GM21786 (cell line): ENCODE measurements around the gene SPAG7.
"Not testable (repeated sequence)": the region's sequence is repeated elsewhere in the genome, so short reads cannot be mapped to it uniquely, and the experiment has no call there.

Experiments
- ATAC-seq: cut with Tn5 transposase; IDR thresholded peaks from one replicate; pipeline ENCODE4 v1.9.1; 2021; ENCODE audit not compliant: unreplicated experiment

The SPAG7 gene

DNA sequence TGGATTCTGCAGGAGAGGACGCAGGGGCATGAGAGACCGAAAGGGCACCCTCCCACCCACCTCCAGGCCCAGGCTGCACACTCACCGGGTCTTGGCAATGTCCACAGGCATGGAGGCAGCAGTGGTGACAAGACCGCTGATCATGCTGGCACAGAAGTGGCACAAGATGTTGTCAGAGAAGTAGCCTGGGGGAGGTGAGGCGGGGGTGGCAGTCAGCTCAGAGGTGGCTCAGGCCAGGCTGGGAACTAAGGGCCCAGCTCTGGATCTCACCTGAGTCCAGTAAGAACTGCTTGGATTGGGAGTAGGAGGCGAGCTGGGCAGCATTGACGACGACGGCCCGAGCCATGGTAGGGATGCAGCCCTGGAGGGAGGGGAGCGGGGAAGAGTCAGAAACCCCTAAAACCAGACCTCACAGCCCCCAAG, 29.5 kb downstream of the SPAG7 start:
- ATAC-seq = no peak

GRCh38 chr17:4937553-4937952, 30.1 kb downstream of the SPAG7 start:
- no peak for ATAC-seq

GRCh38 chr17:4936436-4936835, 31.2 kb downstream of the SPAG7 start:
- ATAC-seq = no peak

GRCh38 chr17:4935650-4936049, 32.0 kb downstream of the SPAG7 start:
- ATAC-seq = no peak

- ATAC-seq = no peak
Measured at GRCh38 chr17:4934173-4934979, 33.2 kb downstream of the SPAG7 start.

DNA sequence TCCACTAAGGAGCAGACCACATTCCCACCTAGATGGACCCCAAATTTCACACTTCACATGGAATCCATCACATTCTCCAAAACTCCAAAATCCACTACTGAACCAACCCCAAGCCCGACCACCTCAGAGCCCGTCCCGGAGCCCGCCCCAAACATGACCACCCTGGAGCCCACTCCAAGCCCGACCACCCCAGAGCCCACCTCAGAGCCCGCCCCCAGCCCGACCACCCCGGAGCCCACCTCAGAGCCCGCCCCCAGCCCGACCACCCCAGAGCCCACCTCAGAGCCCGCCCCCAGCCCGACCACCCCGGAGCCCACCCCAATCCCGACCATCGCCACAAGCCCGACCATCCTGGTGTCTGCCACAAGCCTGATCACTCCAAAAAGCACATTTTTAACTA, 34.0 kb downstream of the SPAG7 start:
- ATAC-seq = no peak

DNA sequence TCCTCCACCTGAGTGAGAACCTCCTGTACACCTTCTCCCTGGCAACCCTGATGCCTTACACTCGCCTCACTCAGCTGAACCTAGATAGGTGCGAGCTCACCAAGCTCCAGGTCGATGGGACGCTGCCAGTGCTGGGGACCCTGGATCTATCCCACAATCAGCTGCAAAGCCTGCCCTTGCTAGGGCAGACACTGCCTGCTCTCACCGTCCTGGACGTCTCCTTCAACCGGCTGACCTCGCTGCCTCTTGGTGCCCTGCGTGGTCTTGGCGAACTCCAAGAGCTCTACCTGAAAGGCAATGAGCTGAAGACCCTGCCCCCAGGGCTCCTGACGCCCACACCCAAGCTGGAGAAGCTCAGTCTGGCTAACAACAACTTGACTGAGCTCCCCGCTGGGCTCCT, 34.9 kb downstream of the SPAG7 start:
- ATAC-seq = no peak

DNA sequence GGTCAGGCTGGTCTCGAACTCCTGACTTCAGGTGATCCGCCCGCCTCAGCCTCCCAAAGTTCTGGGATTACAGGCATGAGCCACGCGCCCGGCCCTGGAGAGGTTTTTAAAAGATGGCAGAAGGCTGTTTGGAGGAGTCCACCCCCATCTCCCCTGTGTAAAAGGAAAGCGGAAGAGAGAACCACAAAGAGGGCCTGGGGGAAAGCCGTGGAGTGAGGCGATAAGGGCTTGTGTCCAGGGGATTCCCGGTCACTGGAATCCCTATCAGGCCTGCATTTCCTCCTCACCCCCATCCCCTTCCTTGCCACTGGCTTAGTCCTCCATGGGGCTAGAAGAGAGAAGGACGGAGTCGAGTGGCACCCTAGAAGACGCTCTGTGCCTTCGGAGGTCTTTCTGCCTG, 35.7 kb downstream of the SPAG7 start, which contains the start of gene GP1BA:
Gene GP1BA, plus strand, starts transcription at position 315 of the 400 bp plus-strand sequence. CDS start 328 bp downstream, outside the sequence.
- no peak for ATAC-seq

GRCh38 chr17:4928881-4929280, 38.7 kb downstream of the SPAG7 start:
- ATAC-seq = no peak

DNA sequence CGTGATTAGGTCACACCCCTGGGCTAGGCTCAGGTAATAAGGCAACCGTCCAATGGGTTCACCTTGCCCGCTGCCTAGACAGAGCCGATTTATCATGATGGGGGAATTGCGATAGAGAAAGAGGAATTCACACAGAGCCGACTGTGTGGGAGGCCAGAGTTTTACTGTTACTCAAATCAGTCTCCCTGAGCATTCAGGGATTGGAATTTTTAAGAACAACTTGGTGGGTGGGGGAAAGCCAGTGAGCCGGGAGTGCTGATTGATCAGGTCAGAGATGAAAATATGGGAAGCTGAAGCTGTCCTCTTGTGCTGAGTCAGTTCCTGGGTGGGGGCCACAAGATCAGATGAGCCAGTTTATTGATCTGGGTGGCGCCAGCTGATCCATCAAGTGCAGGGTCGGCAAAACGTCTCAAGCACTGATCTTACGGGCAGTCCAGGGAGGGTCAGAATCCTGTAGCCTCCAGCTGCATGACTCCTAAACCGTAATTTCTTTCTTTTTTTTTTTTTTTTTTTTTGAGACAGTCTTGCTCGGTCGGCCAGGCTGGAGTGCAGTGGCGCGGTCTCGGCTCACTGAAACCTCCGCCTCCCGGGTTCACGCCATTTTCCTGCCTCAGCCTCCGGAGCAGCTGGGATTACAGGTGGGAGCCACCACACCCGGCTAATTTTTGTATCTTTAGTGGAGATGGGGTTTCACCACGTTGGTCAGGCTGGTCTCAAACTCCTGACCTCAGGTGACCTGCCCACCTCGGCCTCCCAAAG, 40.9 kb downstream of the SPAG7 start:
- ATAC-seq = not testable (repeated sequence)

- no peak for ATAC-seq
Measured at GRCh38 chr17:4921320-4921719, 46.3 kb downstream of the SPAG7 start.

DNA sequence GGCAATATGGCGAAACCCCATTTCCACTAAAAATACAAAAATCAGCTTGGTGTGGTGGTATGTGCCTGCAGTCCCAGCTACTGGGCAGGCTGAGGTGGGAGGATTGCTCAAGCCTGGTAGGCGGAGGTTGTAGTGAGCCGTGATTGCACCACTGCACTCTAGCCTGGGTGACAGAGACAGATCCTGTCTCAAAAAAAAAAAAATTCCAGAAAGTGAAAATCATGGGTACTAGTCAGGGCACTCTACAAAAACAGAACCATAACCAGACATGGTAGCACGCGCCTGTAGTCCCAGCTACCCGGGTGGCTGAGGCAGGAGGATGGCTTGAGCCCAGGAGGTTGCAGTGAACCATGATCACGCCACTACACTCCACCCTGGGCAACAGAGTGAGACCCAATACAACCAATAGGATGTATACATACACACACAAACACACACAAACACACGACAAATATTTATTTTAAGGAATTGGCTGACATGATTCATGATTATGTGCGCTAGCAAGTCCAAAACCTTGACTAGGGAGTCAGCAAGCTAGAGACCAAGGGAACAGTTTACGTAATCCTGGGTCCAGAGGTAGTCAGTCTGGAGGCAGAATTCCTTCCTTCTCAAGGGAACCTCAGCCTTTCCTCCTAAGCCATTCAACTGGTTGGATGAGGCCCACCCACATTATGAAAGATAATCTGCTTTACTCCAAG, 47.1 kb downstream of the SPAG7 start:
- ATAC-seq = no peak

DNA sequence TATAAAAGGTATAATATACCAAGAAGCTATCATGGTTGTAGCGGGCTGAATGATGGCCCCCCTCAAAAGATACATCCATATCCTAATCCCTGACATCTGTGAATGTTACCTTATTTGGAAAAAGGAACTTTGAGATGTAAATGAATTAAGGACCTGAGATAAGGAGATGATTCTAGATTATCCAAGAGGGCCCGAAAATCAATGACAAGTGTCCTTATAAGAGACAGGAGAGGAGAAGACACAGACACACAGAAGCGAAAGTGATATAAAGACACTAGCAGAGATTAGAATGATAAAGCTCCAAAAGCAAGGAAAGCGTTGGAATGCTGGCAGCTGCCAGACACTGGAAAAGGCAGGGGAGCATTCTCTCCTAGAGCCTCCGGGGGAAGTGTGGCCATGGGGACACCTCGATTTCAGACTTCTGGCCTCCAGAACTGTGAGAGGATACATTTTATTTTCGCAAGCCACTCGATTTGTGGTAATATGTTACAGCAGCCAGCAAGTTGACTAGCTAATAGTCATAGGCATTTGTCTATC, 48.0 kb downstream of the SPAG7 start:
- ATAC-seq = no peak

DNA sequence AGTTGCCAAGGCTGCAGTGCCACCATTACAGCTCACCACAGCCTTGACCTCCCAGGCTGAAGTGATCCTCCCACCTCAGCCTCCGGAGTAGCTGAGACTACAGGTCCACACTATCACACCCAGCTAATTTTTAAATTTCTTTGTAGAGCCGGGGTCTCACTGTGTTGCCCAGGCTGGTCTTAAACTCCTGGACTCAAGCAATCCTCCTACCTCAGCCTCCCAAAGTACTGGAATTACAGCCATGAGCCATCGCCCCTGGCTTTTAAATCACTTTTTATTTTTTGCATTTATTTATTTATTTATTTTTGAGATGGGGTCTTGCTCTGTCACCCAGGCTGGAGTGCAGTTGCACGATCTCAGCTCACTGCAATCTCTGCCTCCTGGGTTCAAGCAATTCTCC, 53.1 kb downstream of the SPAG7 start:
- ATAC-seq = not testable (repeated sequence)

DNA sequence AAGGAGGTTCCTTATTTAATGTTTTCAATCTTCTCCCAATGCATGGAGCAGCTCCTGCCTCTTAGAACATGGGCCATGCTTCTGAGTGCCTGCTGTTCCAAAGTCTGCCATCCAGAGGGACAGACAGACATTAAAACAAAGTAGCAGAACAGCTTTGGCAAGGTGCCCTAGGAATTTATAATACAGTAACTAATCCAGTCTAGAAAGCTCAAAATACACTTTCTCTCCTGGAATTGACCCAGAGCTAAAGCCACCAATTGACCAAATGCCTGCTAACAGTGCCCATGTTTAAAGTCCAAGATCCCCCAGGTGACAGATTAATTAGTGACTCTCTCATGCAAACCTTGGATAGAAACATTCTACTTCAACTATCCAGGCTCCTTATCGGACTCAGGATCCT, 53.6 kb downstream of the SPAG7 start:
- no peak for ATAC-seq
